Endothelial cell of umbilical vein (primary cell): ENCODE data around the gene PRLR. TPM values are rescaled to one million over a fixed set of nuclear protein-coding genes. Genes with fewer than 3 reads are reported as not detected.

Experiments
- BruUV-seq: library from RNA; stranded (reverse); fragments of 400-500 nt; replicated peaks from 2 replicates; lab custom pipeline; 2021; lab: Mats Ljungman, UMichigan
- CTCF ChIA-PET: fragments of 300-600, 350-600 bp; sonication (Branson Sonifier 250); formaldehyde crosslinking; loops from one replicate; lab custom pipeline; 2021; ENCODE audit warnings: antibody characterized with exemption, inconsistent platforms; lab: Charles Lee
- POLR2A ChIA-PET: fragments of 300-600, 350-600 bp; sonication (Branson Sonifier 250); formaldehyde crosslinking; loops from one replicate; lab custom pipeline; 2021; ENCODE audit warnings: antibody characterized with exemption, inconsistent platforms; lab: Charles Lee
- DNase-seq: peaks from one replicate; pipeline ENCODE4 v3.0.0-alpha.2; 2011; ENCODE audit warnings: low read depth, low spot score
- FAIRE-seq: peaks from 2 replicates; lab custom pipeline; 2011; peaks lifted over from hg19 to GRCh38; lab: Jason Lieb, UNC
- H2AFZ ChIP-seq: 2 replicates; pipeline ENCODE4 v1.6.0; 2012; ENCODE audit warnings: low read depth, low read length, control low read depth, inconsistent platforms
- H3K27ac ChIP-seq: 2 replicates; pipeline ENCODE4 v1.5.1; 2011; ENCODE audit warnings: low read depth, mild to moderate bottlenecking, control low read depth, low read length, moderate library complexity; ENCODE audit not compliant: insufficient read depth
- H3K27me3 ChIP-seq, 2 experiments: 2 replicates each; pipeline versions ENCODE4 v1.6.0 to v1.6.1; 2011; ENCODE audit warnings: low read length in 2 of 2, mixed read lengths in 1 of 2; ENCODE audit not compliant: control insufficient read depth in 2 of 2, insufficient read depth in 2 of 2
- H3K36me3 ChIP-seq, 2 experiments: 2 replicates in 1 of 2; 3 replicates in 1 of 2; pipeline ENCODE4 v1.5.1; 2011; ENCODE audit warnings: low read length in 2 of 2, mild to moderate bottlenecking in 1 of 2, moderate library complexity in 1 of 2; ENCODE audit not compliant: control insufficient read depth in 2 of 2, insufficient read depth in 2 of 2; ENCODE audit errors: extremely low read depth in 1 of 2
- H3K4me1 ChIP-seq: 3 replicates; pipeline ENCODE4 v1.5.1; 2011; ENCODE audit warnings: mild to moderate bottlenecking, low read length; ENCODE audit not compliant: control insufficient read depth, insufficient read depth; ENCODE audit errors: extremely low read depth
- H3K4me2 ChIP-seq: 2 replicates; pipeline ENCODE4 v1.6.1; 2011; ENCODE audit warnings: low read length, control low read depth, mixed read lengths; ENCODE audit not compliant: insufficient read depth
- H3K4me3 ChIP-seq, 3 experiments: fragments of 200-600 bp in 1 of 3; sonication (generic), shearing (Covaris generic) in 1 of 3; replicated peaks in 1 of 3; 2 replicates each; pipeline ENCODE4 v1.5.1; 2011 to 2016; ENCODE audit warnings: control low read depth in 3 of 3, low read length in 3 of 3, mild to moderate bottlenecking in 2 of 3, inconsistent platforms in 1 of 3, low read depth in 1 of 3, moderate library complexity in 1 of 3; ENCODE audit not compliant: insufficient read depth in 1 of 3
- H3K79me2 ChIP-seq: 2 replicates; pipeline ENCODE4 v1.6.0; 2012; ENCODE audit warnings: low read length, inconsistent platforms; ENCODE audit not compliant: control insufficient read depth, insufficient read depth
- H3K9ac ChIP-seq: replicated peaks from 2 replicates; pipeline ENCODE3; 2011; ENCODE audit warnings: low read length, control low read depth; ENCODE audit not compliant: insufficient read depth; ENCODE audit errors: extremely low read depth
- H3K9me1 ChIP-seq: replicated peaks from 3 replicates; pipeline ENCODE4 v1.6.0; 2011; ENCODE audit warnings: mild to moderate bottlenecking, low read length; ENCODE audit not compliant: control insufficient read depth, insufficient read depth; ENCODE audit errors: extremely low read depth
- H3K9me3 ChIP-seq: replicated peaks from 2 replicates; pipeline ENCODE4 v1.5.1; 2012; ENCODE audit warnings: low read length, inconsistent platforms; ENCODE audit not compliant: control insufficient read depth, insufficient read depth
- H4K20me1 ChIP-seq: replicated peaks from 2 replicates; pipeline ENCODE3; 2011; ENCODE audit warnings: mild to moderate bottlenecking, low read length; ENCODE audit not compliant: control insufficient read depth, insufficient read depth; ENCODE audit errors: extremely low read depth
- EZH2 ChIP-seq: IDR thresholded peaks from 2 replicates; pipeline ENCODE4 v1.6.1; 2012; ENCODE audit warnings: borderline replicate concordance, low read depth, mild to moderate bottlenecking, moderate library complexity, low read length, inconsistent platforms; ENCODE audit not compliant: severe bottlenecking
- FOS ChIP-seq: IDR thresholded peaks from 2 replicates; pipeline ENCODE4 v1.6.1; 2011; ENCODE audit warnings: mild to moderate bottlenecking, low read length, moderate library complexity, borderline replicate concordance; ENCODE audit not compliant: insufficient read depth
- GATA2 ChIP-seq: IDR thresholded peaks from 2 replicates; pipeline ENCODE4 v1.7.0; 2011; ENCODE audit warnings: low read depth, mild to moderate bottlenecking, moderate library complexity, mixed read lengths, low read length; ENCODE audit not compliant: insufficient read length, insufficient read depth
- JUN ChIP-seq: IDR thresholded peaks from 2 replicates; pipeline ENCODE4 v1.6.1; 2011; ENCODE audit warnings: borderline replicate concordance, low read depth; ENCODE audit not compliant: insufficient read length, insufficient read depth
- MYC ChIP-seq: IDR thresholded peaks from one replicate; pipeline ENCODE4 v1.6.1; 2011; ENCODE audit warnings: mild to moderate bottlenecking, low read depth, low read length
- POLR2A ChIP-seq: IDR thresholded peaks from 2 replicates; pipeline ENCODE4 v1.6.1; 2012; ENCODE audit warnings: low read depth, mild to moderate bottlenecking, control low read depth, low read length
- POLR2AphosphoS5 ChIP-seq: IDR thresholded peaks from 2 replicates; pipeline ENCODE4 v1.6.1; 2012; ENCODE audit warnings: low read depth, mild to moderate bottlenecking, control low read depth, low read length, moderate library complexity; ENCODE audit not compliant: insufficient read depth
- dilution Hi-C: fragments of 300-500 bp; cut with MboI; formaldehyde crosslinking; loops from one replicate; pipeline ENCODE4 v1.15.0; 2019; ENCODE audit warnings: low sequenced_read_pairs; ENCODE audit not compliant: extremely low pct_ligation_motif_present
- intact Hi-C: fragments of 100-400 bp; cut with micrococcal nuclease; formaldehyde crosslinking; loops from one replicate; pipeline ENCODE4 v1.10.0; 2022
- polyA plus RNA-seq, 4 experiments: library from polyadenylated mRNA; depleted of rRNA in 3 of 4; stranded (reverse) in 3 of 4; unstranded in 1 of 4; fragments of >200 nt; gene quantifications; 2 replicates each; pipeline versions ENCODE4 v1.2.1 to v1.2.3, GENCODE V29; 2011 to 2012; ENCODE audit warnings: missing spikeins in 1 of 4
- total RNA-seq: library from RNA; stranded (reverse); gene quantifications from 2 replicates; pipeline ENCODE4 v1.2.3, GENCODE V29; 2021
- TF ChIP-seq, protein P1 (sequence below), 2 donors: IDR thresholded peaks; 1 replicate in 1 of 2; 2 replicates in 1 of 2; pipeline ENCODE4 v1.5.1; 2011; ENCODE audit warnings: low read length in 2 of 2, mild to moderate bottlenecking in 2 of 2, moderate library complexity in 2 of 2, control low read depth in 1 of 2, inconsistent platforms in 1 of 2, low read depth in 1 of 2; ENCODE audit not compliant: insufficient read depth in 1 of 2; ENCODE audit errors: extremely low read depth in 1 of 2
- TF ChIP-seq, protein P2 (sequence below): IDR thresholded peaks from 2 replicates; pipeline ENCODE4 v1.6.1; 2011; ENCODE audit not compliant: insufficient read depth, insufficient read length

The PRLR gene
- total and polyA plus RNA-seq, 2 donors (not counting 3 experiments of a cell fraction or from before 2014, with no cell fraction given), result not detected

- Histone ChIP-seq H3K4me2 (no peak overlapping the region), H3K9ac (no peak overlapping the region), H4K20me1 (no peaks in the 10 kb centered on the region), H3K27me3 (no peaks in the 10 kb centered on the region), H3K4me3 (no peak overlapping the region), H3K27ac (no peak overlapping the region), H3K9me3 (no peaks in the 10 kb centered on the region), H3K4me1 (no peaks in the 10 kb centered on the region), H2AFZ (no peak overlapping the region), H3K9me1 (no peaks in the 10 kb centered on the region), H3K36me3 (no peaks in the 10 kb centered on the region), H3K79me2 (no peaks in the 10 kb centered on the region)
- POLR2A ChIA-PET, result no interaction called here
- dilution Hi-C loops, result no loop called here
- intact Hi-C loops, result no loop called here
- FAIRE-seq, result no peak
- CTCF ChIA-PET, result no interaction called here
- no peak for DNase-seq
- no TSS peak for BruUV-seq
- TF ChIP-seq POLR2A, result no peak
- TF ChIP-seq FOS, result no peak
- TF ChIP-seq GATA2, result no peak
- TF ChIP-seq, protein P1, sequence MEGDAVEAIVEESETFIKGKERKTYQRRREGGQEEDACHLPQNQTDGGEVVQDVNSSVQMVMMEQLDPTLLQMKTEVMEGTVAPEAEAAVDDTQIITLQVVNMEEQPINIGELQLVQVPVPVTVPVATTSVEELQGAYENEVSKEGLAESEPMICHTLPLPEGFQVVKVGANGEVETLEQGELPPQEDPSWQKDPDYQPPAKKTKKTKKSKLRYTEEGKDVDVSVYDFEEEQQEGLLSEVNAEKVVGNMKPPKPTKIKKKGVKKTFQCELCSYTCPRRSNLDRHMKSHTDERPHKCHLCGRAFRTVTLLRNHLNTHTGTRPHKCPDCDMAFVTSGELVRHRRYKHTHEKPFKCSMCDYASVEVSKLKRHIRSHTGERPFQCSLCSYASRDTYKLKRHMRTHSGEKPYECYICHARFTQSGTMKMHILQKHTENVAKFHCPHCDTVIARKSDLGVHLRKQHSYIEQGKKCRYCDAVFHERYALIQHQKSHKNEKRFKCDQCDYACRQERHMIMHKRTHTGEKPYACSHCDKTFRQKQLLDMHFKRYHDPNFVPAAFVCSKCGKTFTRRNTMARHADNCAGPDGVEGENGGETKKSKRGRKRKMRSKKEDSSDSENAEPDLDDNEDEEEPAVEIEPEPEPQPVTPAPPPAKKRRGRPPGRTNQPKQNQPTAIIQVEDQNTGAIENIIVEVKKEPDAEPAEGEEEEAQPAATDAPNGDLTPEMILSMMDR (IDR thresholded peaks at IDR 0.05; ENCODE audit: extremely low read depth in 1 of 2, insufficient read depth in 1 of 2, low read depth in 1 of 2, low read length in 2 of 2), result no peak
- no peak for TF ChIP-seq POLR2AphosphoS5
- TF ChIP-seq, protein P2, sequence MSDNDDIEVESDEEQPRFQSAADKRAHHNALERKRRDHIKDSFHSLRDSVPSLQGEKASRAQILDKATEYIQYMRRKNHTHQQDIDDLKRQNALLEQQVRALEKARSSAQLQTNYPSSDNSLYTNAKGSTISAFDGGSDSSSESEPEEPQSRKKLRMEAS, result no peak
- TF ChIP-seq EZH2, result no peak
- TF ChIP-seq JUN, result no peak
- no peak for TF ChIP-seq MYC
Measured at GRCh38 chr5:35177783-35178182, 52.5 kb downstream of the PRLR start.
